NCI-H510A (cell line): ENCODE measurements around the gene TMEM114.
"Not testable (repeated sequence)": the region's sequence is repeated elsewhere in the genome, so short reads cannot be mapped to it uniquely, and the experiment has no call there.

ENCODE experiments used
- DNase-seq: peaks from one replicate; lab custom pipeline; 2025; lab: John Stamatoyannopoulos, UW

Gene TMEM114

DNA sequence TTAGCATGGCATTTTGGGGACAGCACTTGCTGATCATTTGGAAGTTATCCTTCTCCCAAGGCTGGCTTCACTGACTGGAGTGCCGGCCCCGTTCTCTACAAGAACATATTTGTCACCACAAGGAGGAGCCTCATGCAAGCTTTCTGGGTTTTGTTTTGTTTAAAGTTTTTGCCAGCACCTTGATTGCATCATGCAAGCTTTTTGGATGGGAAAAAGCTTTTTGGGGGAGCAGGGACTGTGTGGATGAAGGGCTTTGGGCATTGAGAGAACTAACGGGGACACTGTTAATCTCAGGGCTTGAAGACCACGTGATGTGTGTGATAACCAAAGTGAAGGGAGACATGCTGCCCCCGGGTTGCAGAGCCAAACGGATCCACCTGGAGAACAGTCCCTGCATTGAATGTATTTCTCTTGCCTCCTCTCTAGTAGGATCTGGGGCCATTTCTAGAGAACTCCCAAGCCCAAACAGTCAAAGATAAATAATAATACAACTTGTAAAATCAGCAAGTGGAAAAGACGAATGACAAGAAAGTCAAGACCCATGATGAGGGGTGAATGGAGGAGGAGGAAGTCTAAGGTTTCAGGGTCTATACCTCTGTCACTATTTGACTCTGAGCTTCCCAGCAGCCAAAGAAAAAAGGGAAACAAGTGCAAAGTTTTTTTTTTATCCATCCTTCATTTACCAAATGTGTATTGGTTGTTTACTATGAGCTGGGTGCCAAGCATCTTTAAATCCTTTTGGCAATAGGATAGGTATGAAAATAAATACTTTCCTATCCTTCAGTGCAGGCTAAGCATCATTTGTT lies 17.2 kb downstream of the TMEM114 start:
- no peak for DNase-seq

DNA sequence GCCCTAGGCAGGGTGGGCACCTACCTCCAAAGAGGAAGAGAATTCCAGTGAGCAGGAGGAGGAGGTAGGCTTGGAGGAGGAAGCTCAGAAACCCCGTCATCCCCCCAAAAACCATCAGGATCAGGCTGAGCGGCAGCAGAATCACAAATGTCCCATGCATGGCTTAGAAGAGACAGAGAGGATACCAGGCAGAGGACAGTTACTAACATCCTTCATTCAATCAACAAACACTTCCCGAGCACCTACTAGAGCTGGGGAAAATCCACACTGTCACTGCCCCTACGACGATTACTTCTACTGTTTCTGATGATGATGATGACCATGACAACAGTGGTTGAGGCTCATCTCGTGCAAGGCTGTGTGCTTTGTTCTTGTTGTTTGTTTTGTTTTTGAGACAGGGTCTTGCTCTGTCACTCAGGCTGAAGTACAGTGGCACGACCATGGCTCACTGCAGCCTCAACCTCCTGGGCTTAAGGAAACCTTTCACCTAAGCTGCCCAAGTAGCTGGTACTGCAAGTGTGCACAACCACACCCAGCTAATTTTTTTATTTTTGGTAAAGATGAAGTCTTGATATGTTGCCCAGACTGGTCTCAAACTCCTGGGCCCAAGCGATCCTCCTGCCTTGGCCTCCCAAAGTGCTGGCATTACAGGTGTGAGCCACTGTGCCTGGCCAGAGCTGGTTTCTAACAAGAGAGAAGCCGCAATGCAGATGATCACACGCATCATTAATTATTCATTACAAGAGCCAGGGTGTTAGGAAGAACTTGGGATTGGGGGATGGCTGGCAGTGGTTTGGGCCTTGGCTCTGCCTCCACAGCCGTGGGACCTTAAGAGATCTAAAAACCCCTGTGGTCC lies 18.0 kb downstream of the TMEM114 start:
- DNase-seq, result no peak

DNA sequence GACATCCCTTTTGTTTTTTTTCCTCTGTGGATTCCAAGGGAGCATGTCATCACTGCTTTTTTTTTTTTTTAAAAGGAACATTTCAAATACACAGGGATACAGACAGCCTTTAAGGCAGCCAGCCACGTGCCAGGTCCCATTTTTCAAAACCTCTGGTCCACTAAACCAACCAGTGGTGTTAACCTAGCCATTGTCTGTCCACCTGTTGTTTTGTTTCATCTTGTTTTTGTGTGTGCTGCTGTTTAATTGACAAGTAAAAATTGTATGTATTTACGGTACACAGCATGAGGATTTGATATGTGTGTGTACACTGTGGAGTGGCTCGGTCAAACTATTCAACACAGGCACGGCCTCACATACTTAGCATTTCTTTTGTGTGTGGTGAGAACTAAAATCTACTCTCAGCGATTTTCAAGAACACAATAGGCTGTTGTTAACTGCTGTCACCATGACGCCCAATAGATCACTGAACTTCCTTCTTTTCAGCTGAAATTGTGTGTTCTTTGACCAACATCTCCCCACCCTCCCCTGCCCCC lies 19.2 kb downstream of the TMEM114 start:
- no peak for DNase-seq

DNA sequence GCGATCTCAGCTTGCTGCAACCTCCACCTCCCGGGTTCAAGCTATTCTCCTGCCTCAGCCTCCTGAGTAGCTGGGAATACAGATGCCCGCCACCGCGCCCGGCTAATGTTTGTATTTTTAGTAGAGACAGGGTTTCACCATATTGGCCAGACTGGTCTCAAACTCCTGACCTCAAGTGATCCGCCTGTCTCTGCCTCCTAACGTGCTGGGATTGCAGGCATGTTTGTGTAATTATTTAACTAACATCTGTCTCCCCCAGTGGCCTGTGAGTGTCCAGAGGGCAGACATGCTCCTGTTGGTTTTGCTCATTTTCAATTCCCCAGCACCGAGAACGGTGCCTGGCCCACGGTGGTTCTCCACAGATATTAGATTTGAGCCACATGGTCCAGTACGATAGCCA lies 19.9 kb downstream of the TMEM114 start:
- not testable (repeated sequence) for DNase-seq

DNA sequence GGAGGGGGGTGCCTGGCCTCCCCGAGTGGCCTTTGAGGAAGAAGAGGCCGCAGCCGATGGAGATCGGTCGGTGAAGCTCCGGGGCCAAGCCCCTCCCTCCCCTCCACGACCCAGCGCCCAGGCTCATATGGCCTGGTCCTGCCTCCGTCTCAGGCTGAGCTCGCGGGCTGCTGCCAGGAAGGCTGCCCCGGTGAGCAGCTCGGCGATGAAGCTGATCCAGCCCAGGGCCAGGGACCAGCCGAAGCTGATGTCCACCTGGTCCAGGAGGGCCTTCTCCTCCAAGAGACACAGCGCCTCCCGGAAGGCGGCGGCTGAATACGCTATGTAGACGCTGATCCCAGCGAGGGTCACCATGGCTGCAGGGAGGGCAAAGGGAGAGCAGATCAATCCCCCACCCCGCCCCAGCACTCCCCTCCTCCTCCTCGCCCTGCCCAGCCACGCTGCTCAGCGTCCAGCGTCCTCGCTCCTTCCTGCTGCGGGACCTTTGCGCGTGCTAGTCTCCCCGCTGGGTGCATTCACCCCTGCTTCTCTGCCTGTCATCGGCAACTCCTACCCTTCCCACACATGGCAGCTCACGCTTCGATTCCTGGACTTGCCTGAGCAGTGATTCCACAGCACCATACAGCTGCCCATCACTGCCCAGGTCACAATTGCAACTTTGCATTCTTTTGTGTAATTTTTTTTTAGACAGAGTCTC lies 20.5 kb downstream of the TMEM114 start:
- no peak for DNase-seq

DNA sequence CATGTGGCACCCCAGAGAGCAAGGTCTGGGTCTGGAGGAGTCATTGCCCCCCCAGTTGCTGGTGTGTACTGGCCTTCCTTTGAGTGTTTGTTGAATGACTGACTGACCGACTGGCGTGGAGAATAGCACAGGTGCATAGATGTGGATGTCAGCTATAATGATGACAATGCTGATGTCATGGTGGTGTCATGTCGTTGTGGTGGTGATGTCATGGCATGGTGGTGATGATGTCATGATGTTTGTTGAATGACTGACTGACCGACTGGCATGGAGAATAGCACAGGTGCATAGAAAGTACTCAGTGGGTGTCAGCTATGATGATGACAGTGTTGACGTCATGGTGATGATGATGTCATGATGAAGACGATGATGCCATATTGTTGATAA lies 22.1 kb downstream of the TMEM114 start:
- DNase-seq, result no peak

DNA sequence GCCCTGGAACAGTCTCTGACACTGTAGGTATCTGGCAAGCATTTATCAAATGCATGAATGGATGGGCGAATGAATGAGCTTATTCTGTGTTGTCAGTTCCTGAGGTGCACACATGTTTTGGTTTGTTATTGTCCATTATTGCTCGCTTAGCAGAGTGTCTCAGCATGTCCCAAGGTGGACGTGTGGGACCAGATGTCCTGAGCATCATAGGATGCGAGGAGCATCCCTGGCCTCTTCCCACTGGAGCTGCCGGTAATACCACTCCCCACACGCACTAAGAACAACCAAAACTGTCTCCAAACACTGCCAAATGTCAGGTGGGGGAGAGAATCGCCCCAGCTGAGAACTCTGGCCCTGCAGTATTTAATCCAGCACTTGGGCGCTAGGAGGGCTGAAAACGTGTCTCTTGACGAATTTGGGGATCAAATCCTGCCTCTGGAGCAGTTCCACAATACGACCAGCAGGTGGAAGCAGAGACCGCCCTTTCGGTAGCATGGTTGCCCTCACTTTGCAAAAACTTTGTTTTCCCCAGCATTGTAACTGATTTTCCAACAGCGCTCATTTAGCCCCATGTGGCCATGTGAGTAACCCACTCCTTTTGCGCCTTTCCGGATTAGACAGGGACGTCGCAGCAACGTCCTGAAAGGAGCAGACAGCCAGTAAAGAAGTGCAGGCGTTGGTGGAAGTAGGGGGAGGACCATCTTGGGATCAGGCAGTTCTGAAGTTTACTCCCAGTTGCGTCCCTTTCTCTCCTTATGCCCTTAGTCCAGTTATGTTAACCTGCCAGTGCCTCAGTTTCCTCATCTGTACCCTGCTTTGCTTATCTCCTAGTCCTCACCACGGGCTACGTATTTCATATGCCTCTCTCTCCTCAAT lies 22.7 kb downstream of the TMEM114 start:
- DNase-seq, result peak; percentile 41

DNA sequence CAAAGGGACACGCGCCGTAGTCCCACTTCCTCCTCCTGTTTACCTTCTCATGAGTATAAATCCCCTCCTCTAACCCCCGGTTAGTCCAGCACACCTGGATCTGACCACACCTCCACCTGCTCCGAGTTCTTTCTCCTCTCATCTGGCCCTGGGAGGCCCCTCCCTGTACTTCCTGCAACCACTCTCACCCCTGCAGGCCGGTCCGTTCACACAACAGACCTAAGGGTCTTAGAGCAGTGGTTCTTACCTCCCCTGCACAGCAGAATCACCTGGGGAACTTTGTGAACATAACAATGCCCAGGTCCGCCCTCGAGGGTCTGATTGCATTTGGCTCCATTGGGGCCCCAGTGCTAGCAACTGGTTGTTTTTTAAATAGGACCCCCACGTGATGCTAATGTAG lies 24.8 kb downstream of the TMEM114 start:
- DNase-seq, result no peak

DNA sequence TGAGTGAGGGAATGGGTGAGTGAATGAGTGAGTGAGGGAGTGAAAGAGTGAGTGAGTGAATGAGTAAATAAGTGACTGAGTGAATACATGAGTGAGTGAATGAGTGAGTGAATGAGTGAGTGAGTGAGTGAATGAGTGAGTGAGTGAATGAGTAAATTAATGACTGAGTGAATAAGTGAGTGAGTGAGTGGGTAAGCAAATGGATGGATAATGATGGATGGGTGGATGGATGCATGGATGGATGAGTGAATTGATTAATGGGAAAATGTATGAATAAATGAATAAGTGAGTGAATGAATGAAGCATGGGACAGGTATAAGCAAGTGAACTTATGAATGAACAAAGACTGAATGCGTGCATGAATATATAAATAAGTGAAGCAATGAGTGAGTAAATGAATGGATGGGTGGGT lies 25.4 kb downstream of the TMEM114 start:
- DNase-seq, result no peak

DNA sequence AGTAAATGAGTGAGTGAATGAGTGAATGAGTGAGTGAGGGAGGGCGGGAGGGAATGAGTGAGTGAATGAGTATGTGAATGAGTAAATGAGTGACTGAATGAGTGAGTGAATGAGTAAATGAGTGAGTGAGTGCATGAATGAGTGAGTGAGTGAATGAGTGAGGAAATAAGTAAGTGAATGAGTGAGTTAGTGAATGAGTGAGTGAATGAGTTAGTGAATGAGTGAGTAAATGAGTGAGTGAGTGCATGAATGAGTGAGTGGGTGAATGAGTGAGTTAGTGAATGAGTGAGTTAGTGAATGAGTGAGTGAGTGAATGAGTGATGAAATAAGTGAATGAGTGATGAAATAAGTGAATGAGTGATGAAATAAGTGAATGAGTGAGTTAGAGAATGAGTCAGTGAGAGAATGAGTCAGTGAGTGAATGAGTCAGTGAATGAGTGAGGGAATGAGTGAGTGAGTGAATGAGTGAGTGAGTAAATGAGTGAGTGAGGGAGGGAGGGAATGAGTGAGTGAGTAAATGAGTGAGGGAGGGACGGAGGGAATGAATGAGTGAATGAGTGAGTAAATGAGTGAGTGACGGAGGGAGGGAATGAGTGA lies 26.3 kb downstream of the TMEM114 start:
- not testable (repeated sequence) for DNase-seq

DNA sequence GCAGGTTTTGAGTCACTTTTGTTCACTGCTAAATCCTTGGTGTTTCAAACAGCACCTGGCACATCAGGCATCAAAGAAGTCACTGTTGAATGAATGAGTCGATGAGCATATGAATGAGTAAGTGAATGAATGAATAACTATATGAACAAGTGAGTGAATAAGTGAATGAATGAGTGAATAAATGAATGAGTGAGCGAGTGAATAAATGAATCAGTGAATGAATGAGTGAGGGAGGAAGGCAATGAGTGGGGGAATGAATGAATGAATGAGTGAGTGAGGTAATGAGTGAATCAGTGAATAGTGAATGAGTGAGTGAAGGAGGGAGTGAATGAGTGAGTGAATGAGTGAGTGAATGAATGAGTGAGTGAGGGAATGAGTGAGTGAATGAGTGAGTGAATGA lies 28.8 kb downstream of the TMEM114 start:
- DNase-seq, result no peak

DNA sequence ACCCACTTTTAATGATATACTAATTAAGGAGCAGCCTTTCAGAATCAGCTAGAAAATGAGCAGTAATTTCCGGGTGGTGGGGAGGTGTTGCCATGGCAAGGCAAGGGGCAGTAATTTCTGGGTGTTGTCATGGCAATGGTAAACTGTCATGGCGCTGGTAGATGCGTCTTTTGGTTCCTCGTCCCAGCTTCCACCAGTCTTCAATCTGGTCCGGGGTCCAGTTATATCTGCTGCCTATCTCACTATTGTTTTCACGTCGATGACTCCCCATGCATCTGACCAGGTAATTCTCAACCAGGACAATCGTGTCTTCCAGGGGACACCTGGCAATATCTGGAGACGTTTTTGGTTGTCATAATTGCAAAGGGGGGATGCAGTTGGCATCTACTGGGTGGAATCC lies 34.9 kb downstream of the TMEM114 start:
- DNase-seq, result no peak

DNA sequence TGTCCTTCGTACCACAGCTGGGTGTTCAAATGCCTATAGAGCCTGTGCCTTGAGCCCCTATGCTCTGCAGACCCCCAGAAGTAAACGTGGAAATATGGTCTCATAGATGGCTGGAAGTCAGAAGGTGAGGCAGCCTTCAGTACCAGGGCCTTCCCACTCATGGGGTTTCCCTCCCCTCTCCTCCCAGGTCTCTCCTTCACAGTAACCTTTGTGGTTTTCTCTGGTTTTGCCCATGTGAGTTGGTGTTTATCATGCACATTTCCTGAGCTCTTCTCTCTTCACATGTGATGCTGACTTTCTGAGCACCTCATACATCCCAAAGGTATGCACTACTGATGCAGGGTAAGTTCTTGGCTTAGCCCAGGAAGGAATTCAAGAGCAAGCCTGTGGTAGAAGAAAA lies 35.4 kb downstream of the TMEM114 start:
- no peak for DNase-seq

DNA sequence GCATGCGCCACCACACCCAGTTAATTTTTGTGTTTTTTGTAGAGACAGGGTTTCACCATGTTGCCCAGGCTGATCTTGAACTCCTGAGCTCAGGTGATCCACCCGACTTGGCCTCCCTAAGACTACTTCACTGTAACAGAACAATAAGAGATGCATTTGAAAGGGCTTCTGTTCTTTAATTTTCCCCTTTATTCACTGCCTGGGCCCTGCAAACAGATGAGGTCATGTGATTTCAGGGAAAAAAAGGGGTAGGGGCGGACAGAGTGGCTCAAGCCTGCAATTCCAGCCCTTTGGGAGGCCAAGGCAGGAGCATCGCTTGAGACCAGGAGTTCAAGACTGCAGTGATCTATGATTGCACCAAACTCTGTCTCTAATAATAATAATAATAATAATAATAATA lies 36.3 kb downstream of the TMEM114 start:
- DNase-seq, result no peak

DNA sequence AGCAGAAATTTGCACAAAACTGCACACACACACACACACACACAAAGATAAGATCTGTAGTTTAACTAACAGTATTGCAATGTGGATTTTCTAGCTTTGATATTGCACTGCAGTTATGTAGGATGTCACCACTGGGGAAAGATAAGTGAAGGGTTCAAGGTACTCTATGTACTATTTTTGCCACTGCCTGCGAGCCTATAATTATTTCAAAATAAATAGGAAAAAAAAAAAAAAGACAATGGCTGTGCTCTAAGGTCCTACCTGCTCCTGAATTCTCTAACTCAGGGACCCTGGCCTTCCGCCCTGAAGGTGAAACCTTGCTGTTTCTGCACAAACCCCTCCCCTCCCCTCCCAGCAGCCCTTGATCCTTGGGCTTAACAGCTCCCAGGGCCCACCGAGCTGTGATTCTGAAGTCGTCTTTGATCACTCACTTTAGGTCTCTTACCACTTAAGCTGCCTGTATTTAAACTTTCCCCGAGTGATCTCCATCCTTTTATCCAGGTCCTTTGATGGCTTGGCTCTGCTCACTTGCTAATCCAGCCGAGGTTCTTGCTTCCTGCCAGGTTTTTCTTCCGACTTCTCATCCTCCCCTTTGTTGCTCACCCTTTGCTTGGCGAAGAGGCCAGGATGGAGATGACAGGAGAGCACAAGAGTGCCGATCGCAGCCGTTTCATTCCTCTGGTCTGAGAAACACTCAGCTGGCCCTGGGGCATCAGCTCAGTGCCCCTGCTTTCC lies 37.7 kb downstream of the TMEM114 start:
- no peak for DNase-seq

DNA sequence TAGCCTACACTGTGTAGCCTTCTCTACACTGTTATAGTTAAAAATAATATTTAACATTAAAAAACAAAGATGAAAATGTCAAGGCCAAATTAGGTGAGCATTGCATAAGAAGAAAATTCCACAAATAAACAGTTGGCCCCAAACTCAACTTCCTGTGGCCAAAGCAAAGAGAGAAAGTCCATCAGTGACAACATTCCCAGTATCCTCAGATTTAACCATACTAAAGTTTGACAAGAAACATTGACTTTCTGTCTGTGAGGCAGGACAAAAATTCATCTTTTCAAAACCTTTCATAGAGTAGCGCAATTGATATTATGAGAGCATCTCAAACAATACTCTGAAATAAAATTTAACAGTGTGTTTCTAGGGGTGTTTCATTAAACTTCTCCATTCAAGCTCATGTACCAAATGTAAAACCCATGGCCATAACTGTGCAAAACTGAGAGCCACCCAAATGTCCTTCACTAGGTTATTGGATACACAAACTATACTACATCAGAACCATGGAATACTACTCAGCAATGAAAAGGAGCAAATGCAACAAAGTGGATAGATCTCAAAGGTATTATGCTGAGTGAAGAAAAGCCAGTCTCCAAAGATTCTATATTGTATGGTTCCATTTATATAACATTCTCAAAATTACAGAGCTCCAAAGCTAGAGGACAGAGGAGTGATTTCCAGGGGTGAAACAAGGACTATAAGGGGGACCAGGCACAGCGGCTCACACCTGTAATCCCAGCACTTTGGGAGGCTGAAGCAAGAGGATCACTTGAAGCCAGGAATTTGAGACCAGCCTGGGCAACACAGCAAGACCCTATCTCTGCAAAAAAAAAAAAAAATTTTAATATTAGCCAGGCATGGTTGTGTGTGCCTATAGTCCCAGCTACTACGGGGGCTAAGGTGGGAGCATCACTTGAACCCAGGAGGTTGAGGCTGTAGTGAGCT lies 38.7 kb downstream of the TMEM114 start:
- no peak for DNase-seq

DNA sequence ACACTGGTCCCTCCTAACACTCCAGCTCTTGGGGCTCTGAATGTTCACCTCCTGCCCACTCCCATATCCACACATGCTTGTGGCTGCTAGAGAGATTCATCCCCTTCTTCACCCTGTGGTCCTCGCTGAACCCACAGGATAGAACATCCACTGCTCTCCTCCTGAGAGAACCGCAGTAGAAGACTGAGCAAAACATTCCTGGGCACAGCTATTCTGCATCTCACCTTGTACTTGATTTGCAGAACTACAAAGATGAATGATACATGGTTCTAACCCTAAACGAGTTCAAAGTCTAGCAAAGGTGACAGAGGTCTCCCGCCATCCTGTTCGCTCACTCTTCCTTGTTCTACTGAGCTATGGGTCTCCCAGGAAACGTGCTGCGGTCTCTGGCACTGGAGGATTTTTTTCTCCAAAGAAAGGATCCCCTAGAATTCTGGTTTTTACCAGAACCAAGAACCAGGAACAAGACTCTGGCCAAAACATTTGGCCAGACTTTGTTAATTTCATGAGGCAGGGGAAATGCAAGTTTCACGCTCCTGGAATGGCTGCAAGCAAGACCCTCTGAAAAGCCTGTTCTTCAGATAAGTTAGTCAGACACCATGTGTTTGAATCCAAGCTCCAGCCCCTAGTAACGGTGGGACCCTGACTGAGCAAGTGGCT lies 39.5 kb downstream of the TMEM114 start:
- no peak for DNase-seq

DNA sequence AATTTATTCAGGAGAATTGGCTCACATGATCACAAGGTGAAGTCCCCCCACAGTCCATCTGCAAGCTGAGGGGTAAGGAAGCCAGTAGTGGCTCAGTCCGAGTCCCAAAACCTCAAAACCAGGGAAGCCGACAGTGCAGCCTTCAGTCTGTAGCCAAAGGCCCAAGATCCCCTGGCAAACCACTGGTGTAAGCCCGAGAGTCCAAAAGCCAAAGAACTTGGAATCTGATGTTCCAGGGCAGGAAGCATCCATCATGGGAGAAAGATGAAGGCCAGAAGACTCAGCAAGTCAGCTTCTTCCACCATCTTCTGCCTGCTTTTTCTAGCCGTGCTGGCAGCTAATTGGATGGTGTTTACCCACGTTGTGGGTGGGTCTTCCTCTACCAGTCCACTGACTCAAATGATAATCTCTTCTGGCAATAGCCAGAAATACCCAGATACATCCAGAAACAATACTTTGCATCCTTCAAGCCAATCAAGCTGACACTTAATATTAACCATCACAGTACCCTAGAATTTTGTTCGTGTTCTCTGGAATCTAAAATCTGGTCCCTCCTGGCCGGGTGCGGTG lies 40.4 kb downstream of the TMEM114 start:
- no peak for DNase-seq
